Measurements from ENCODE around the gene AFF3.

GRCh38 chr2:99714349-99714748 is 428.0 kb downstream of the AFF3 start:
- TF ChIP-seq CTCF (IDR thresholded peaks at IDR 0.05; ENCODE audit: low read depth, low read length): no peak
- TF ChIP-seq EZH2phosphoT487 (IDR thresholded peaks at IDR 0.05; ENCODE audit: low read depth): no peak
